ENCODE data around the gene MPC1L.
A peak's percentile ranks its signal among the peaks of the same experiment; 100 is the strongest.

DNA sequence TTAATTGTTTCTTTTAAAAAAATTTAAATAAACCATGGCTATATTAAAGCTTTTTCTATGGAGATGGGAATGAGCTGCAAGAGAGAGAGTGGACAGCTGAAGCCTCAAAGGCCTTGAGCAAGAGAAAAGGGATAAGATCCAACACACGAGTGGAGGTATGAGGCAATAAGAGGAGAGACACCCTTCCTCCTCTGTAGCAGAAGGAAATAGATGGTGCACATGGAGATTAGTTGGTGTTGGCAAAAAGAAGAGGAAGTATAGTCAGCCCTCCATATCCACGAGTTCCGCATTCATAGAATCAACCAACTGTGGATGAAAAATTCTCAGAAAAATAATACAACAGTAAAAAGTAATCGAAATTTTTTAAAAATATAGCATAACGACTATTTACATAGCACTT is 20.9 kb downstream of the MPC1L start:
- TF ChIP-seq, protein P1, sequence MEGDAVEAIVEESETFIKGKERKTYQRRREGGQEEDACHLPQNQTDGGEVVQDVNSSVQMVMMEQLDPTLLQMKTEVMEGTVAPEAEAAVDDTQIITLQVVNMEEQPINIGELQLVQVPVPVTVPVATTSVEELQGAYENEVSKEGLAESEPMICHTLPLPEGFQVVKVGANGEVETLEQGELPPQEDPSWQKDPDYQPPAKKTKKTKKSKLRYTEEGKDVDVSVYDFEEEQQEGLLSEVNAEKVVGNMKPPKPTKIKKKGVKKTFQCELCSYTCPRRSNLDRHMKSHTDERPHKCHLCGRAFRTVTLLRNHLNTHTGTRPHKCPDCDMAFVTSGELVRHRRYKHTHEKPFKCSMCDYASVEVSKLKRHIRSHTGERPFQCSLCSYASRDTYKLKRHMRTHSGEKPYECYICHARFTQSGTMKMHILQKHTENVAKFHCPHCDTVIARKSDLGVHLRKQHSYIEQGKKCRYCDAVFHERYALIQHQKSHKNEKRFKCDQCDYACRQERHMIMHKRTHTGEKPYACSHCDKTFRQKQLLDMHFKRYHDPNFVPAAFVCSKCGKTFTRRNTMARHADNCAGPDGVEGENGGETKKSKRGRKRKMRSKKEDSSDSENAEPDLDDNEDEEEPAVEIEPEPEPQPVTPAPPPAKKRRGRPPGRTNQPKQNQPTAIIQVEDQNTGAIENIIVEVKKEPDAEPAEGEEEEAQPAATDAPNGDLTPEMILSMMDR (IDR thresholded peaks at IDR 0.05): no peak
- no peak for TF ChIP-seq EP300 (IDR thresholded peaks at IDR 0.05; ENCODE audit: low read depth)
- peak in 1 of 3 donors; percentile 9 for TF ChIP-seq POLR2AphosphoS5 (IDR thresholded peaks at IDR 0.05)
- TF ChIP-seq POLR2A (IDR thresholded peaks at IDR 0.05): no peak
